GM12878 (cell line): ENCODE results near the gene MEI1. TPM values are rescaled to one million over a fixed set of nuclear protein-coding genes. Genes with fewer than 3 reads are reported as not detected.

ENCODE experiments used
- ATAC-seq: fragments of 200-7000 bp; cut with Tn5 transposase; 3 replicates; pipeline ENCODE4 v1.9.1; 2020; ENCODE audit warnings: mild to moderate bottlenecking, moderate library complexity
- BruUV-seq: library from RNA; stranded (reverse); fragments of 400-500 nt; replicated peaks from 2 replicates; lab custom pipeline; 2021; lab: Mats Ljungman, UMichigan
- CTCF ChIA-PET: fragments of 300-600 bp; sonication (Branson Sonifier 250); formaldehyde crosslinking; extraction: SDS; loops from one replicate; lab custom pipeline; 2021; ENCODE audit warnings: inconsistent platforms; lab: Yijun Ruan, JAX
- POLR2A ChIA-PET: fragments of 350-600 bp; formaldehyde crosslinking; extraction: SDS; loops from one replicate; lab custom pipeline; 2021; ENCODE audit warnings: inconsistent platforms; lab: Charles Lee
- RAD21 ChIA-PET: fragments of 300-600 bp; sonication (Branson Sonifier 250); formaldehyde crosslinking; loops from one replicate; lab custom pipeline; 2023; ENCODE audit warnings: antibody characterized with exemption; ENCODE audit not compliant: unreplicated experiment; lab: Charles Lee
- SMC1A ChIA-PET: fragments of 300-600 bp; sonication (Branson Sonifier 250); formaldehyde crosslinking; loops from one replicate; lab custom pipeline; 2023; ENCODE audit not compliant: unreplicated experiment, uncharacterized antibody; lab: Charles Lee
- DNase-seq: peaks from one replicate; pipeline ENCODE4 v3.0.0-alpha.2; 2011; ENCODE audit warnings: low read depth, low spot score
- FAIRE-seq: peaks from 3 replicates; lab custom pipeline; 2011; peaks lifted over from hg19 to GRCh38; lab: Jason Lieb, UNC
- H2AFZ ChIP-seq: 2 replicates; pipeline ENCODE4 v1.6.0; 2011; ENCODE audit warnings: low read depth, low read length, control low read depth; ENCODE audit not compliant: control insufficient read depth
- H3K27ac ChIP-seq: 2 replicates; pipeline ENCODE4 v1.5.1; 2011; ENCODE audit warnings: control low read depth; ENCODE audit not compliant: control insufficient read depth, insufficient read depth
- H3K27me3 ChIP-seq, 2 experiments: replicated peaks in 1 of 2; 2 replicates each; pipeline versions ENCODE4 v1.6.0 to v1.6.1; 2011; ENCODE audit warnings: low read length in 1 of 2; ENCODE audit not compliant: control insufficient read depth in 2 of 2, insufficient read depth in 2 of 2
- H3K36me3 ChIP-seq, 2 experiments: 2 replicates each; pipeline ENCODE4 v1.5.1; 2011; ENCODE audit warnings: low read length in 1 of 2; ENCODE audit not compliant: control insufficient read depth in 2 of 2, insufficient read depth in 2 of 2
- H3K4me1 ChIP-seq: 2 replicates; pipeline ENCODE4 v1.6.1; 2011; ENCODE audit warnings: mild to moderate bottlenecking, low read length, moderate library complexity, mixed read lengths; ENCODE audit not compliant: control insufficient read depth, insufficient read depth
- H3K4me2 ChIP-seq: 2 replicates; pipeline ENCODE4 v1.6.0; 2011; ENCODE audit warnings: control low read depth; ENCODE audit not compliant: control insufficient read depth, insufficient read depth
- H3K4me3 ChIP-seq: fragments of 200-600 bp; sonication (generic); 2 replicates; pipeline ENCODE4 v1.5.1; 2016
- H3K79me2 ChIP-seq: 2 replicates; pipeline ENCODE4 v1.6.0; 2011; ENCODE audit warnings: low read length; ENCODE audit not compliant: control insufficient read depth, insufficient read depth
- H3K9ac ChIP-seq: 2 replicates; pipeline ENCODE4 v1.8.0; 2011; ENCODE audit warnings: low read length, control low read depth, mixed read lengths; ENCODE audit not compliant: control insufficient read depth, insufficient read depth
- H3K9me3 ChIP-seq: replicated peaks from 3 replicates; pipeline ENCODE4 v1.5.1; 2011; ENCODE audit warnings: mild to moderate bottlenecking, low read length; ENCODE audit not compliant: control insufficient read depth, insufficient read depth
- H4K20me1 ChIP-seq: 2 replicates; pipeline ENCODE4 v1.6.0; 2011; ENCODE audit not compliant: control insufficient read depth, insufficient read depth
- HDGF ChIP-seq: fragments of 450-650 bp; IDR thresholded peaks from 2 replicates; pipeline ENCODE4 v1.6.1; 2016; ENCODE audit warnings: antibody characterized with exemption
- LARP7 ChIP-seq: fragments of 450-650 bp; IDR thresholded peaks from 2 replicates; pipeline ENCODE4 v1.6.1; 2017; ENCODE audit warnings: mild to moderate bottlenecking
- SREBF1 ChIP-seq: IDR thresholded peaks from 2 replicates; pipeline ENCODE4 v1.6.1; 2012; ENCODE audit warnings: mild to moderate bottlenecking, low read length
- WRNIP1 ChIP-seq: IDR thresholded peaks from 2 replicates; pipeline ENCODE4 v1.6.1; 2011; ENCODE audit warnings: low read depth, low read length, improper control_type of control experiment, borderline replicate concordance
- ZBED1 ChIP-seq: IDR thresholded peaks from 2 replicates; pipeline ENCODE4 v1.6.1; 2016; ENCODE audit warnings: borderline replicate concordance
- WGBS: methylation state at CpG from one replicate; pipeline ENCODE4 v1.1.6; 2016; ENCODE audit warnings: low lambda C conversion rate; ENCODE audit not compliant: insufficient replicate concordance, insufficient coverage; ENCODE audit errors: missing lambda C conversion rate; 5-methylcytosine and 5-hydroxymethylcytosine counted together
- in situ Hi-C: fragments of 300-500 bp; cut with MboI; formaldehyde crosslinking; loops from 9 replicates; pipeline ENCODE4 v1.14.3; 2018; ENCODE audit warnings: mixed read lengths
- intact Hi-C: fragments of 100-400 bp; cut with micrococcal nuclease; formaldehyde crosslinking; loops from one replicate; pipeline ENCODE4 v1.14.2; 2022; ENCODE audit not compliant: unreplicated experiment
- polyA plus RNA-seq, 11 experiments: library from polyadenylated mRNA; depleted of rRNA in 4 of 11; unstranded in 6 of 11; stranded (reverse) in 5 of 11; fragments of >200 nt; fragmentation: Nextera tagmentation in 4 of 11; fragmentation: Illumina TruSeq in 1 of 11; extraction: Ambion mirVana in 4 of 11; extraction: Trizol in 1 of 11; gene quantifications; 1 replicate in 1 of 11; 2 replicates in 10 of 11; pipeline versions ENCODE4 v1.2.1 to v1.2.3, GENCODE V29; 2011 to 2016; ENCODE audit warnings: inconsistent platforms in 2 of 11, missing spikeins in 2 of 11, low read depth in 1 of 11
- total RNA-seq, 4 experiments: library from RNA; depleted of rRNA in 3 of 4; stranded (reverse); fragments of >200 nt in 3 of 4; fragmentation: Illumina TruSeq in 1 of 4; extraction: Trizol in 1 of 4; gene quantifications; 2 replicates each; pipeline versions ENCODE4 v1.2.1 to v1.2.3, GENCODE V29; 2013 to 2021
- TF ChIP-seq, protein P1 (sequence below): fragments of 450-650 bp; IDR thresholded peaks from 2 replicates; pipeline ENCODE4 v1.6.1; 2018; ENCODE audit warnings: borderline replicate concordance, mild to moderate bottlenecking; ENCODE audit not compliant: partially characterized antibody
- TF ChIP-seq, protein P2 (sequence below): IDR thresholded peaks from 2 replicates; pipeline ENCODE4 v1.6.1; 2012; ENCODE audit warnings: improper control_type of control experiment, low read depth, low read length; ENCODE audit not compliant: insufficient replicate concordance
- TF ChIP-seq, protein P3 (sequence below): IDR thresholded peaks from 2 replicates; pipeline ENCODE4 v1.6.1; 2012; ENCODE audit warnings: low read depth, low read length, improper control_type of control experiment

Gene MEI1
- total and polyA plus RNA-seq, 10 of the 15 experiments (the other 5 are each of a cell fraction or from before 2014, with no cell fraction given): 27.9 to 48.9 (median 35.8) TPM

DNA sequence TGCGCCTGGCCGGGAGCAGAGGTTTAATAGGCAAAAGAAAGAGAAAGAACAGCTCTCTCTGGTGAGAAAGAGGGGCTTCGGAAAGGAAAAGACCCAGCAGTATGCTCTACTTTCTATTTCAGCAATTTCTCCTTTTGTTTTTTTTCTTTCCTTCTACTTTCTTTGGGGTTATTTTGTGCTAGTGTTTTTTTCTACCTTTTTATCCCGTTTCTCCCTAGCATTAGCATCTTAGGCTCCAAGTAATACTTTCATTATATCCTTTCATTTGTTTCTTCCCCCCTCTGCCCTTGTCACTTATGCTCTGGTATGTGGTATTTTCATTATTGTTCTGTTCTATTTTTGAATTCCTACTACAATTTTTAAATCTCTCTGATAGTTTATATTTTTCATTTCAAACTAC, 15.1 kb upstream of the MEI1 start:
- no TSS peak for BruUV-seq
- CTCF ChIA-PET: interaction anchor here (0.6 to 2.1 kb wide), 2 partner anchors 13 to 94 kb away, joined by 4 to 7 read pairs; no protein-coding TSS in a partner anchor
- Histone ChIP-seq H2AFZ (no peak overlapping the region), H4K20me1 (no peaks in the 10 kb centered on the region; the same call in 1 of the 2 replicates), H3K9me3 (no peaks in the 10 kb centered on the region), H3K9ac (no peak overlapping the region), H3K4me2 (no peak overlapping the region), H3K79me2 (peaks cover 92% of the 10 kb centered on the region), H3K4me1 (no peaks in the 10 kb centered on the region), H3K27me3 (no peaks in the 10 kb centered on the region), H3K27ac (no peak overlapping the region), H3K4me3 (no peak overlapping the region), H3K36me3 (peaks cover 5 to 6% of the 10 kb centered on the region in 2 experiments)
- TF ChIP-seq ZBED1 (no peak), WRNIP1 (no peak), HDGF (no peak), SREBF1 (no peak), LARP7 (no peak)
- TF ChIP-seq, protein P1, sequence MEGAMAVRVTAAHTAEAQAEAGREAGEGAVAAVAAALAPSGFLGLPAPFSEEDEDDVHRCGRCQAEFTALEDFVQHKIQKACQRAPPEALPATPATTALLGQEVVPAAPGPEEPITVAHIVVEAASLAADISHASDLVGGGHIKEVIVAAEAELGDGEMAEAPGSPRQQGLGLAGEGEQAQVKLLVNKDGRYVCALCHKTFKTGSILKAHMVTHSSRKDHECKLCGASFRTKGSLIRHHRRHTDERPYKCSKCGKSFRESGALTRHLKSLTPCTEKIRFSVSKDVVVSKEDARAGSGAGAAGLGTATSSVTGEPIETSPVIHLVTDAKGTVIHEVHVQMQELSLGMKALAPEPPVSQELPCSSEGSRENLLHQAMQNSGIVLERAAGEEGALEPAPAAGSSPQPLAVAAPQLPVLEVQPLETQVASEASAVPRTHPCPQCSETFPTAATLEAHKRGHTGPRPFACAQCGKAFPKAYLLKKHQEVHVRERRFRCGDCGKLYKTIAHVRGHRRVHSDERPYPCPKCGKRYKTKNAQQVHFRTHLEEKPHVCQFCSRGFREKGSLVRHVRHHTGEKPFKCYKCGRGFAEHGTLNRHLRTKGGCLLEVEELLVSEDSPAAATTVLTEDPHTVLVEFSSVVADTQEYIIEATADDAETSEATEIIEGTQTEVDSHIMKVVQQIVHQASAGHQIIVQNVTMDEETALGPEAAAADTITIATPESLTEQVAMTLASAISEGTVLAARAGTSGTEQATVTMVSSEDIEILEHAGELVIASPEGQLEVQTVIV: no peak
- TF ChIP-seq, protein P2, sequence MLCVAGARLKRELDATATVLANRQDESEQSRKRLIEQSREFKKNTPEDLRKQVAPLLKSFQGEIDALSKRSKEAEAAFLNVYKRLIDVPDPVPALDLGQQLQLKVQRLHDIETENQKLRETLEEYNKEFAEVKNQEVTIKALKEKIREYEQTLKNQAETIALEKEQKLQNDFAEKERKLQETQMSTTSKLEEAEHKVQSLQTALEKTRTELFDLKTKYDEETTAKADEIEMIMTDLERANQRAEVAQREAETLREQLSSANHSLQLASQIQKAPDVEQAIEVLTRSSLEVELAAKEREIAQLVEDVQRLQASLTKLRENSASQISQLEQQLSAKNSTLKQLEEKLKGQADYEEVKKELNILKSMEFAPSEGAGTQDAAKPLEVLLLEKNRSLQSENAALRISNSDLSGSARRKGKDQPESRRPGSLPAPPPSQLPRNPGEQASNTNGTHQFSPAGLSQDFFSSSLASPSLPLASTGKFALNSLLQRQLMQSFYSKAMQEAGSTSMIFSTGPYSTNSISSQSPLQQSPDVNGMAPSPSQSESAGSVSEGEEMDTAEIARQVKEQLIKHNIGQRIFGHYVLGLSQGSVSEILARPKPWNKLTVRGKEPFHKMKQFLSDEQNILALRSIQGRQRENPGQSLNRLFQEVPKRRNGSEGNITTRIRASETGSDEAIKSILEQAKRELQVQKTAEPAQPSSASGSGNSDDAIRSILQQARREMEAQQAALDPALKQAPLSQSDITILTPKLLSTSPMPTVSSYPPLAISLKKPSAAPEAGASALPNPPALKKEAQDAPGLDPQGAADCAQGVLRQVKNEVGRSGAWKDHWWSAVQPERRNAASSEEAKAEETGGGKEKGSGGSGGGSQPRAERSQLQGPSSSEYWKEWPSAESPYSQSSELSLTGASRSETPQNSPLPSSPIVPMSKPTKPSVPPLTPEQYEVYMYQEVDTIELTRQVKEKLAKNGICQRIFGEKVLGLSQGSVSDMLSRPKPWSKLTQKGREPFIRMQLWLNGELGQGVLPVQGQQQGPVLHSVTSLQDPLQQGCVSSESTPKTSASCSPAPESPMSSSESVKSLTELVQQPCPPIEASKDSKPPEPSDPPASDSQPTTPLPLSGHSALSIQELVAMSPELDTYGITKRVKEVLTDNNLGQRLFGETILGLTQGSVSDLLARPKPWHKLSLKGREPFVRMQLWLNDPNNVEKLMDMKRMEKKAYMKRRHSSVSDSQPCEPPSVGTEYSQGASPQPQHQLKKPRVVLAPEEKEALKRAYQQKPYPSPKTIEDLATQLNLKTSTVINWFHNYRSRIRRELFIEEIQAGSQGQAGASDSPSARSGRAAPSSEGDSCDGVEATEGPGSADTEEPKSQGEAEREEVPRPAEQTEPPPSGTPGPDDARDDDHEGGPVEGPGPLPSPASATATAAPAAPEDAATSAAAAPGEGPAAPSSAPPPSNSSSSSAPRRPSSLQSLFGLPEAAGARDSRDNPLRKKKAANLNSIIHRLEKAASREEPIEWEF: no peak
- TF ChIP-seq, protein P3, sequence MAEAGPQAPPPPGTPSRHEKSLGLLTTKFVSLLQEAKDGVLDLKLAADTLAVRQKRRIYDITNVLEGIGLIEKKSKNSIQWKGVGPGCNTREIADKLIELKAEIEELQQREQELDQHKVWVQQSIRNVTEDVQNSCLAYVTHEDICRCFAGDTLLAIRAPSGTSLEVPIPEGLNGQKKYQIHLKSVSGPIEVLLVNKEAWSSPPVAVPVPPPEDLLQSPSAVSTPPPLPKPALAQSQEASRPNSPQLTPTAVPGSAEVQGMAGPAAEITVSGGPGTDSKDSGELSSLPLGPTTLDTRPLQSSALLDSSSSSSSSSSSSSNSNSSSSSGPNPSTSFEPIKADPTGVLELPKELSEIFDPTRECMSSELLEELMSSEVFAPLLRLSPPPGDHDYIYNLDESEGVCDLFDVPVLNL: no peak
- no peak for ATAC-seq
- SMC1A ChIA-PET: interaction anchor here (0.7 kb wide), 1 partner anchor 81 kb away, joined by 3 read pairs; no protein-coding TSS in a partner anchor
- no peak for FAIRE-seq
- WGBS: 60% methylated on average over 4 of the region's 4 CpGs
- POLR2A ChIA-PET: no interaction called here
- in situ Hi-C loops: no loop called here
- no peak for DNase-seq
- RAD21 ChIA-PET: no interaction called here
- intact Hi-C loops: no loop called here
